ENCODE data around the gene BDP1. TPM values are rescaled to one million over a fixed set of nuclear protein-coding genes. Genes with fewer than 3 reads are reported as not detected.
"Not testable (repeated sequence)": the region's sequence is repeated elsewhere in the genome, so short reads cannot be mapped to it uniquely, and the experiment has no call there.

The BDP1 gene
- total RNA-seq, 1 donor from 2014 or later, result 25.0 TPM

DNA sequence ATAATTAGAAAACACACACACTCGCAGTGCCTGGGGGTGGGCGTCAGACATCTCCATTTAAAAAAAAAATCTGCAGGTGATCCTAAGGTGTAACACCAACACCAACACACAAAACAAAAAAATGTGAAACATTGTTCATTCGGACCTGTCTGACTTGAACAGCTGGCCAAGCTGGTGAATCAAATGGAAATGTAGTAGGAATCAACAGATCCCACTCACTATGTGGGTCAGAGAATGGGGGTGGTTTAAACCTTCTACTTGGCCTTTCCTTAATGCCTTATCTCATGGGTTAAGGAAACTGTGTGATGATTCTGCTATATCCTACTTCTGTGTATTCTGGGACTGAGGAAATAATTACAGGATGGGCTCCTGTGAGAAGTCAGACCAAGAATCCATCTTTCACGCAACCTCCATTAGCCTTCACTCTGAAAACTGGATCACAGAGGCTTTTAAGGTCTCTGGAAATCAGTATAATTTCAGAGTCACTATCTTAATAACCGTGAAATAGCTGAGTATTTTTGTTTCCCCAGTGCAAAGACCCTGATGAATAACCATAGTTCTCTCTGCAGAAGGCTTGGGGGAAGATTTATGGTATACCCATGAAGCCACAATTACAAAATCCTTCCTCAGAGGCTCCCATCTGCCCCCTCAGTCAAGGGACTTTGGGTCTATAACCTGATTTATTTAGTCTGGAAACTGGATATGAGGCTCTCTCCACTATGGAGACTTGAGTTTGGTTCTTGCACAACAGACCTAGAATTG, 114.5 kb downstream of the BDP1 start:
- Histone ChIP-seq H3K9me3 (no peaks in the 10 kb centered on the region), H3K27me3 (no peaks in the 10 kb centered on the region), H3K36me3 (peaks cover 18 to 22% of the 10 kb centered on the region in 2 donors), H3K4me1 (no peaks in the 10 kb centered on the region), H3K4me3 (no peak overlapping the region), H3K27ac (no peak overlapping the region)
- intact Hi-C loops (cut with DNase I), result loop anchor here (5.0 kb wide), 1 partner anchor 187 kb away; no protein-coding TSS in a partner anchor
- DNase-seq (ENCODE audit: low spot score in 2 of 2), result no peak
- TF ChIP-seq, protein P1, sequence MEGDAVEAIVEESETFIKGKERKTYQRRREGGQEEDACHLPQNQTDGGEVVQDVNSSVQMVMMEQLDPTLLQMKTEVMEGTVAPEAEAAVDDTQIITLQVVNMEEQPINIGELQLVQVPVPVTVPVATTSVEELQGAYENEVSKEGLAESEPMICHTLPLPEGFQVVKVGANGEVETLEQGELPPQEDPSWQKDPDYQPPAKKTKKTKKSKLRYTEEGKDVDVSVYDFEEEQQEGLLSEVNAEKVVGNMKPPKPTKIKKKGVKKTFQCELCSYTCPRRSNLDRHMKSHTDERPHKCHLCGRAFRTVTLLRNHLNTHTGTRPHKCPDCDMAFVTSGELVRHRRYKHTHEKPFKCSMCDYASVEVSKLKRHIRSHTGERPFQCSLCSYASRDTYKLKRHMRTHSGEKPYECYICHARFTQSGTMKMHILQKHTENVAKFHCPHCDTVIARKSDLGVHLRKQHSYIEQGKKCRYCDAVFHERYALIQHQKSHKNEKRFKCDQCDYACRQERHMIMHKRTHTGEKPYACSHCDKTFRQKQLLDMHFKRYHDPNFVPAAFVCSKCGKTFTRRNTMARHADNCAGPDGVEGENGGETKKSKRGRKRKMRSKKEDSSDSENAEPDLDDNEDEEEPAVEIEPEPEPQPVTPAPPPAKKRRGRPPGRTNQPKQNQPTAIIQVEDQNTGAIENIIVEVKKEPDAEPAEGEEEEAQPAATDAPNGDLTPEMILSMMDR (IDR thresholded peaks at IDR 0.05), result no peak

GRCh38 chr5:71571811-71572210, 116.4 kb downstream of the BDP1 start:
- not testable (repeated sequence) for H3K27ac ChIP-seq, H3K4me1 ChIP-seq
- intact Hi-C loops (cut with DNase I), result loop anchor here (5.0 kb wide), 1 partner anchor 185 kb away; no protein-coding TSS in a partner anchor

GRCh38 chr5:71573591-71573990, 118.1 kb downstream of the BDP1 start:
- Histone ChIP-seq H3K9me3 (no peaks in the 10 kb centered on the region), H3K4me3 (no peak overlapping the region), H3K36me3 (peaks cover 0 to under 1% of the 10 kb centered on the region in 2 donors), H3K27ac (no peak overlapping the region), H3K4me1 (no peaks in the 10 kb centered on the region), H3K27me3 (no peaks in the 10 kb centered on the region)
- DNase-seq (ENCODE audit: low spot score in 2 of 2), result no peak
- TF ChIP-seq, protein P1 (IDR thresholded peaks at IDR 0.05), result peak in 1 of 3 experiments; percentile 23
- intact Hi-C loops (cut with DNase I), result loop anchor here (5.0 kb wide), 1 partner anchor 184 kb away; no protein-coding TSS in a partner anchor

More at GRCh38 chr5:71571811-71572210, 116.4 kb downstream of the BDP1 start:
- not testable (repeated sequence) for DNase-seq (ENCODE audit: low spot score in 2 of 2); H3K36me3 ChIP-seq; H3K4me3 ChIP-seq; H3K9me3 ChIP-seq; H3K27me3 ChIP-seq

DNA sequence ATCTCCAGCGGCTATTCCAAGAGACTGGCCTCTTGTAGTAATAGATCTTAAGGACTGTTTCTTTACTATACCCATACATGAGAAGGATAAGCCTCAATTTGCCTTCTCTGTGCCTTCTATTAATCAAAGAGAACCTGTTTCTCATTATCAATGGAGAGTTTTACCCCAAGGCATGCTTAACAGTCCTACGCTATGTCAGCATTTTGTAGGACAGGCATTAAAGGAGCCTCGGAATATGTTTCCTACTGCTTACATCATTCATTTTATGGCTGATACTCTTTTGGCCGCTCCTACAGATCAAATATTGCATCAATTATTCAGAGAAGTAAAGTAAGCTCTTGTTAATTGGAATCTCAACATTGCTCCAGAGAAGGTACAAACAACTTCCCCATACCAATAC, 120.1 kb downstream of the BDP1 start:
- intact Hi-C loops (cut with DNase I); H3K27me3 ChIP-seq; H3K36me3 ChIP-seq; H3K4me3 ChIP-seq; H3K9me3 ChIP-seq; H3K4me1 ChIP-seq; H3K27ac ChIP-seq; DNase-seq (ENCODE audit: low spot score in 2 of 2): not testable (repeated sequence)

DNA sequence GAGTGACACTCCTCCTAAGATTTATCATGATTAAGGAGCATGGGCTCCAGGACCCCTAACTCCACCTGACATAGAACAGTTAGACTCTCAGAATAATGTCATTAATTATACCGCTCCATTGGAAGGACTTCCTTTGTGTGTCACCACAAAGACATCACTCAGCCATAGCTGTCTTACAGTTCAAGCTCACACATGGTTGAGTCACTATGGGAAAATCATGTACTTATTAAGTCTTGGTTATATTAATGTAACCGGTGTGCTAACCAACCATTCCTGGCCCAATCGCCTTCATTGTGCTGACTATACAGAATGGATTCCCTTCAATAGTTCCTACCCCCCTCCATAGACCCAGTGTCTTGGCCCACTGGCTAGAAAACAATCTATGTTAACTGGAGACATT, 120.8 kb downstream of the BDP1 start:
- Histone ChIP-seq H3K4me3 (no peak overlapping the region), H3K27ac (no peak overlapping the region), H3K27me3 (no peaks in the 10 kb centered on the region), H3K4me1 (no peaks in the 10 kb centered on the region), H3K9me3 (no peaks in the 10 kb centered on the region), H3K36me3 (no peaks in the 10 kb centered on the region)
- TF ChIP-seq, protein P1 (IDR thresholded peaks at IDR 0.05), result no peak
- no peak for DNase-seq (ENCODE audit: low spot score in 2 of 2)
- intact Hi-C loops (cut with DNase I), result no loop called here

DNA sequence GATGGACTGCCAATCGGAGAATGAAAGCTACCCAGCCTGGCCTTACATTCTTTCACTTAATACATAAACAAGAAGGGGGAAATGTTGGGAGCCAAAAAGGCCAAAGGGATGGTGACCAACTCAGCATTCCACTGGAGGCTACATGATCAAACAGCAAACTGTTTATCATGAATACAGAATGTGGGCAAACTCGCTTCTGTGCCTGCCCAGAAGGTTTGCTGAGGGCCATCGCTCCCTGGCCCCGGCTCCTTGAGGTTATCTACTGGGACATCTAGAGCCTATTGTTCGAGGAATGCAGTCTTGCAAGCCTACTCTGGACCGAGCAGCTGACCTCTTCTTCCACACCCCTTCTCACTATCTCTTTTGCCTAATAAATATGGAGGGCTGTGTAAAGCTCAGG, 122.4 kb downstream of the BDP1 start:
- H3K27ac ChIP-seq; H3K36me3 ChIP-seq; H3K27me3 ChIP-seq; H3K4me1 ChIP-seq; H3K9me3 ChIP-seq; H3K4me3 ChIP-seq; intact Hi-C loops (cut with DNase I); DNase-seq (ENCODE audit: low spot score in 2 of 2): not testable (repeated sequence)

GRCh38 chr5:71582945-71583584, 127.6 kb downstream of the BDP1 start:
- Histone ChIP-seq H3K4me1 (peaks cover 0 to 5% of the 10 kb centered on the region in 2 donors), H3K27me3 (no peaks in the 10 kb centered on the region), H3K27ac (no peak overlapping the region), H3K9me3 (no peaks in the 10 kb centered on the region), H3K36me3 (no peaks in the 10 kb centered on the region), H3K4me3 (no peak overlapping the region)
- TF ChIP-seq, protein P1 (IDR thresholded peaks at IDR 0.05), result no peak
- no peak for DNase-seq (ENCODE audit: low spot score in 2 of 2)
- intact Hi-C loops (cut with DNase I), result loop anchor here (10.0 kb wide), 2 partner anchors 522 to 722 kb away; partner anchors contain the start of gene MAP1B

All from ascending aorta (tissue), 2 donors.